Thymus (tissue), 11 donors: ENCODE measurements around the gene BRINP1. TPM values are rescaled to one million over a fixed set of nuclear protein-coding genes. Genes with fewer than 3 reads are reported as not detected.

Source experiments
- DNase-seq, 9 donors: peaks; one replicate each; pipeline ENCODE4 v3.0.0-alpha.2; 2013; ENCODE audit warnings: low spot score in 9 of 9, low read depth in 6 of 9, missing footprints in 1 of 9
- H3K27ac ChIP-seq, 2 donors: one replicate each; pipeline ENCODE4 v1.5.1; 2013; ENCODE audit warnings: control low read depth in 1 of 2, low read depth in 1 of 2, low read length in 1 of 2, mild to moderate bottlenecking in 1 of 2, moderate library complexity in 1 of 2
- H3K27me3 ChIP-seq, 2 donors: one replicate each; pipeline ENCODE4 v1.5.1; 2013; ENCODE audit warnings: low read length in 1 of 2; ENCODE audit not compliant: control insufficient read depth in 2 of 2, insufficient read depth in 1 of 2
- H3K36me3 ChIP-seq, 2 donors: one replicate each; pipeline ENCODE4 v1.5.1; 2013; ENCODE audit warnings: low read length in 1 of 2, mild to moderate bottlenecking in 1 of 2, moderate library complexity in 1 of 2; ENCODE audit not compliant: control insufficient read depth in 2 of 2, insufficient read depth in 2 of 2
- H3K4me1 ChIP-seq, 2 donors: one replicate each; pipeline ENCODE4 v1.5.1; 2013; ENCODE audit warnings: low read length in 2 of 2; ENCODE audit not compliant: control insufficient read depth in 2 of 2, insufficient read depth in 2 of 2
- H3K4me3 ChIP-seq, 2 donors: one replicate each; pipeline ENCODE4 v1.5.1; 2013; ENCODE audit warnings: low read length in 2 of 2, control low read depth in 1 of 2, mild to moderate bottlenecking in 1 of 2
- H3K9me3 ChIP-seq, 2 donors: one replicate each; pipeline ENCODE4 v1.5.1; 2013; ENCODE audit warnings: low read length in 1 of 2, mild to moderate bottlenecking in 1 of 2; ENCODE audit not compliant: control insufficient read depth in 2 of 2, insufficient read depth in 1 of 2
- WGBS: extraction: QIAGEN DNeasy Blood & Tissue Kit; methylation state at CpG from one replicate; pipeline ENCODE4 v1.1.7; 2013; 5-methylcytosine and 5-hydroxymethylcytosine counted together
- polyA plus RNA-seq: library from polyadenylated mRNA; stranded (reverse); fragments of 200-250 nt; gene quantifications from one replicate; pipeline ENCODE4 v1.2.3, GENCODE V29; 2013
- total RNA-seq: library from RNA; stranded (reverse); fragments of 120-200 nt; gene quantifications from one replicate; pipeline ENCODE4 v1.2.4, GENCODE V29; 2013
- donor health status: healthy.

BRINP1 gene
- total and polyA plus RNA-seq, 2 donors: 1.2 to 5.6 TPM

DNA sequence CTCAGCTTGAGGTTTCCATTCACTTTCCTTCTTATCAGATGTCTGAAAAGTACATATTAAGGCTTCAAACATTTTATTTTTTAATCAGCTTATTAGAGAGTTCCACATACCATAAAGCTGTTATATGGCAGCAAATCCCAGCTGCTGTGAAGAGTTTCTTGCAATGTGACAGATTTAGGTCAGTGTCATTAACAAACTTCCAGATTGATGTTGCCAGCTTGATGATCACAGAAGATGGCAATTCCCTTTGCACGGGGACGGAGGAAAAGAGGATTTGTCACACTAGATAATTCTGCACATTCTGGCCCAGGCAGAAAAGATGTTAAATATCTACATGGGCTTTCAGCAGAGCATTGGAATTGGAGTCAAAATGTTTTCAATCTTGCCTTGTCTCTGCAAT lies 215.8 kb downstream of the BRINP1 start:
- Histone ChIP-seq H3K4me3 (no peak overlapping the region), H3K27ac (no peak overlapping the region), H3K9me3 (no peaks in the 10 kb centered on the region), H3K27me3 (no peaks in the 10 kb centered on the region), H3K36me3 (no peaks in the 10 kb centered on the region), H3K4me1 (no peaks in the 10 kb centered on the region)
- no peak for DNase-seq
- WGBS: 95% methylated on average over 2 of the region's 2 CpGs

DNA sequence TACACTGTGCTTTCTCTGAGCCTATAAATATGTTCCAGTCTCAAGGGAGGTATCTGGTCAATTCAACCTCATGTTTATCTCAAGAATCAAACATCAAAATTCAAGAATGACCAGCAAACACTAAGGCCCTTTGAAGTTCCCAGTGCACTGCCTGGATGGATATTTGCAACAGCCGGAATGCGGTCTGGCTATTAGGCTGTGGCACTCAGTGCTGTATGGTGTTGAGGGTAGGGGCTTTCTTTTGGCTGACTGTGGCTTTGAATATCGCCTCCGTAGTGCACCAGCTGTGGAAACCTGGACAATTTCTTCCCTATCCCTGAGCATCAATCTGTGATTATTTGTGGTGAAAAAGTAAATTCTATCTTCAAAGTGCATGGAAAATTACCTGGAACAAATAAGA lies 220.4 kb downstream of the BRINP1 start:
- no peaks in the 10 kb centered on the region for H3K27me3 ChIP-seq
- H3K36me3 ChIP-seq: no peaks in the 10 kb centered on the region
- no peaks in the 10 kb centered on the region for H3K4me1 ChIP-seq
- no peaks in the 10 kb centered on the region for H3K9me3 ChIP-seq
- no peak for DNase-seq
- WGBS: 83% methylated on average over 4 of the region's 4 CpGs
- H3K27ac ChIP-seq: no peak overlapping the region
- H3K4me3 ChIP-seq: no peak overlapping the region

DNA sequence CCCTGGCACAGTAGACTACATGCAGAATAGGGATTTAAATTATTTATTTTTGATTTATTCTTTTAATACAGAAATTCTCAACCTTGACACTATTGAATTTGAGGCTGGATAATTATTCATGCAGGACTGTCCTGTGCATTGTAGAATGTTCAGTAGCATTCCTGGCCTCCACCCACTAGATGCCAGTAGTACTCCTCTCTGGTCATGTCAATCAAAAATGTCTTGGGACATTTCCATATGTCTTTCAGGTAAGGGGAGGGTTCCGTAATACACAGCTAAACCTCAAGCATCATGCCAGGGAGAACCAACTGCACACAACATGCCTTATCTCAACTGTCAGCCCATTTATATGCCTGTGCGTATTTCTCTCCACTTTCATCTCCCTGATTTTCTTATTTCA lies 231.8 kb downstream of the BRINP1 start:
- H3K4me3 ChIP-seq: no peak overlapping the region
- H3K36me3 ChIP-seq: no peaks in the 10 kb centered on the region
- no peaks in the 10 kb centered on the region for H3K4me1 ChIP-seq
- 95% methylated on average over 2 of the region's 2 CpGs for WGBS
- no peak for DNase-seq
- H3K27me3 ChIP-seq: no peaks in the 10 kb centered on the region
- no peaks in the 10 kb centered on the region for H3K9me3 ChIP-seq
- H3K27ac ChIP-seq: no peak overlapping the region

DNA sequence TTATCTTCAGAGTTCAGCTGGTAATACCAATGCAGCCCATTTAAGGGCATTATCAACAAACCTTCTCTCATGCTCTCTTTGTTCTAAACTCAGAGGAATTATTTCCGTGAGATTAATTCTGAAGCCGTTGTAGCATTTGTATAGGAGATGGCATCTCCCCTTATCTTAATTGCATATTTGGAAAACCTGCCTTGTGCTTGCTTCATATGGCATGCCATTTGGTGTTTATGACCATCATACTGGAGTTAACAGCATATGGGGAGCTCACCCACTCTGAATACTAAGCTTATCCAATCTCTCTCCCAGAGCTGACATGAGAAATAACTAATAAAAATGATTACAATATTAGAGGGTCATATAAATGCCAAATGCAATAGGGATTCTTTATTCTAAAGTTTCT lies 243.2 kb downstream of the BRINP1 start:
- H3K27ac ChIP-seq: no peak overlapping the region
- 71% methylated on average over 2 of the region's 2 CpGs for WGBS
- no peaks in the 10 kb centered on the region for H3K27me3 ChIP-seq

DNA sequence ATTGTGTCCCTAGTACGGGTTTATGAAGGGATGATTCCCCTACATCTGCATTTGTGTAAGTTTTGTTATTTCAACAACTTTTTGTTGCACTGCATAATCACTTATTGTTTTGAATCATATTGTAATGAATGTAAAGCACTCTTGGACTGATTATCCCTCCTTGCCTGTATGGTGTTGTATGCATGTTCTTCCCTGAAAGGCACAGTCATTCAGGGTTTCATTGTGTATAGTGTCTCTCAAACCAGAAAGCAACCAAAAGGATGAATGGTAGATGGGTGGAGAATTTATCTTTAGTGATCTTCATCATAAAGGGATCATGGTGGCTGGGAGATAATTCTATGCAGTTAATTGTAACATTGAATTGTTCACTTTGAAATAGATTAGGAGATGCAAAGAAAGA lies 247.3 kb downstream of the BRINP1 start:
- Histone ChIP-seq H3K27me3 (no peaks in the 10 kb centered on the region), H3K4me3 (no peak overlapping the region), H3K36me3 (no peaks in the 10 kb centered on the region), H3K27ac (no peak overlapping the region), H3K9me3 (no peaks in the 10 kb centered on the region), H3K4me1 (no peaks in the 10 kb centered on the region)
- no peak for DNase-seq
- WGBS: 96% methylated on average over 1 of the region's 1 CpG

More for the DNA sequence above, 243.2 kb downstream of the BRINP1 start:
- Histone ChIP-seq H3K4me3 (no peak overlapping the region), H3K4me1 (no peaks in the 10 kb centered on the region), H3K36me3 (no peaks in the 10 kb centered on the region), H3K9me3 (no peaks in the 10 kb centered on the region)
- DNase-seq: no peak

DNA sequence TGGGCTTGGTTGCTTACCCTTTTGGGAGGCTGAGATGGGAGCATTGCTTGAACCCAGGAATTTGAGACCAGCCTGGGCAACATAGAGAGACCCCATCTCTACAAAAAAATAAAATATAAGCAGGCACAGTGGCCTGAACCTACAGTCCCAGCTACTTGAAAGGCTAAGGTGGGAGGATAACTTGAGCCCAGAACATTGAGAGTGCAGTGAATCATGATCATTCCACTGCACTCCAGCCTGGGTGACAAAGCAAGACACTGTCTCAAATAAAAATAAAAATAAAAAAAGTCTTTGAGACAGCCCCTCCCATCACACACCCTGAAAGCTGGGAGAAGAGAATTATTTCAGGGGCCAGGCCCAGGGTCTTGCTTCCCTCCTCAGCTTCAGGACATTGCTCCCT lies 251.8 kb downstream of the BRINP1 start:
- H3K36me3 ChIP-seq: no peaks in the 10 kb centered on the region
- no peak for DNase-seq

More for the DNA sequence above, 251.8 kb downstream of the BRINP1 start:
- Histone ChIP-seq H3K27me3 (no peaks in the 10 kb centered on the region), H3K4me1 (no peaks in the 10 kb centered on the region), H3K9me3 (no peaks in the 10 kb centered on the region), H3K27ac (no peak overlapping the region), H3K4me3 (no peak overlapping the region)
